ENCODE results near the gene FBXL16. TPM values are rescaled to one million over a fixed set of nuclear protein-coding genes. Genes with fewer than 3 reads are reported as not detected.

FBXL16 gene
- polyA plus RNA-seq, 3 donors: 0.96 to 1.8 (median 1.1) TPM

GRCh38 chr16:711548-712320 is 6.1 kb upstream of the FBXL16 start:
- no peak for DNase-seq (ENCODE audit: low read depth in 3 of 3, low spot score in 2 of 3)

DNA sequence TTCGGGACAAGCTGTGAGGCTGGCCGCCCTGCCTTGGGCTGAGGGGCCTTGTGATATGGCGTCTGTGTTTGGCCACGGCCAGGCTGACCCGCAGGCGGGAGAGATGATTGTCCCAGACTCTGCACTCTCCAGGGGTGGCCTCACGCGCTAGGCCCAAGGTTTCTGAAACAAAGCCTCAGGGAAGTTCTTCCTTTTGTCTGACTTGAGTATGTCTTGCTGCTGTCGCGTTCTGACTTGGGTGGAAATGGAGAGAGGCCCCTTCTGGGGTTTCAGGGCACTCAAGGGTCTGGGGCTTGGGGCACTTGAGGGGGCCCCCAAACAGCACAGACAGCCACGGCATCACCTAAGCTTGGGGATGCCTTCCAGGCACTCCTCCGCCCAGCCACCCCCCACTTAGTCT is 5.5 kb upstream of the FBXL16 start:
- DNase-seq (ENCODE audit: low read depth in 3 of 3, low spot score in 2 of 3): no peak

GRCh38 chr16:710500-711075 is 5.0 kb upstream of the FBXL16 start:
- DNase-seq (ENCODE audit: low read depth in 3 of 3, low spot score in 2 of 3): no peak

DNA sequence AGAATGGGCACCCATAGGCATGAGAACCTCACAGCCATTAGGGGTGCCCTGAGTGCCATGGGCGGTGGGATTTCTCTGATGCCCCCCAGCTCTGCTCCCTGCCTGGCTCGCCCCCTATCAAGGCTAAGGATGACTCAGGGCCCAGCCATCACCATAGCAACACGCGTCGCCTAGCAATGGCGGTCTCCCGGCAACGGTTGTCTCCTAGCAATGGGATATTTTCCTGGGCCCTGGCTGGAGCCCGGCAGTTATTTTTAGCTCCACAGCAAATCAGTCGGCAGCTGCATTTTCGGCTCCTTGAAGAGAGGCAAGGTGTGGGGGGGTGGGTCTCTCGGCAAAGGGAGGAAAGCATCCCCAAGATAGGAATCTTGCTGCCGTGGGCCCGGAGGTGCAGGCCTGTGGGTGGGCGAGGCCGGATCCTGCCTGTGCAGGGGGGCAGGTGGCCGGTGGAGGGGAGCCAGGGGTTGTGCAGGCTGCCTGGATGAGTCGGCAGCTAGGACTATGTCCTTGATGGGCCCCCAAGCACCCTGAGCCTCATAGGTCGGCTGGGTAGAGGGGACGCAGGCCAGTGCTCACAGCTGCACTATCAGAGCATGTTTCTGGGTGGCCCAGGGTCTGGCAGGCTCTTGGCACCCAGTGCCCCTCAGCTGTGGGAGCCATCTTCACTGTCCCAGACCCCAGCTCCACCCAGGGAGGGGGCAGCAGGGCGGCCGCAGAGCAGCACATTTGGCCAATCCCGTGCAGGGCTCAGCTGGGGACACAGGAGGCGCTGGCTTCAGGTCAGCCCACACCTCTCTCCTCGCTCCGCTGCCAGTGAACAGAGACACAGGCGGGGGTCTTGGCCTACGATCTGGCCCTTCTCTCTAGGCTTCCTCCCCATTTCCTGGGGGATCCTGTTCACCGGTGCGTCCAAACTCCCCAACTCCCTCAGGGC is 4.2 kb upstream of the FBXL16 start:
- no peak for DNase-seq (ENCODE audit: low read depth in 3 of 3, low spot score in 2 of 3)

DNA sequence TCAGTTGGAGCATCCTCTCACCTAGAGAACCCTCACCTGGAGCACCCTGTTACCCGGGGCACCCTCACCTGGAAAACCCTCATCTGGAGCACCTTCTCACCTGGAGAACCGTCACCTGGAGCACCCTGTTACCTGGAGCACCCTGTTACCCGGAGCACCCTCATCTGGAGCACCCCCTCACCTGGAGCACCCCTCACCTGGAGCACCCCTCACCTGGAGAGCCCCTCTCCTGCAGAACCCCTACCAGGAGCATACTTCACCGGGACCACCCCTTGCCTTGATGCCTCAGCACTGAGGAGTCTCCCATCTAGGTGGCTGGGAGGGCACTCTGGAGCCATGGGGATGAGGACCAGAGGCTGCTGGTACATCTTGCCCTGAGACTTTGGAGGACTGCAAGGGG is 3.4 kb upstream of the FBXL16 start:
- no peak for DNase-seq (ENCODE audit: low read depth in 3 of 3, low spot score in 2 of 3)

DNA sequence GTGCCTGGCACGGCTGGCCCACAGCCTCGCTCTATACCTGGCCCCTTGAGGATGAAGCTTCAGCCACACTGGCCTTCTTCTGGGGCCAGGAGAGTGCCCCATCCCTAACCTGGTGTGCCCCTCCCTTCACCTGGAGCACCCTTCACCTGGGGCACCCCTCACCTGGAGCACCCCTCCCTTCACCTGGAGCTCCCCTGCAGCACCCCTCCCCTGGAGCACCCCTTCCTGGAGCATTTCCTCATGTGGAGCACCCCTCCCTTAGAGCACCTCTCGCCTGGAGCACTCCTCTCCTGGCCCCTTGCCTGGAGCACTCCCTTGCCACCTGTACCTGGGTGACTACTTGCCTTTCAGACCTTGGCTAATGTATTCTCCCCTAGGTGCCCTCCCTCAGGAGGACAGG is 2.4 kb upstream of the FBXL16 start:
- DNase-seq (ENCODE audit: low read depth in 3 of 3, low spot score in 2 of 3): no peak

- no peak for DNase-seq (ENCODE audit: low read depth in 3 of 3, low spot score in 2 of 3)
Observed at GRCh38 chr16:707062-707538, 1.5 kb upstream of the FBXL16 start.

DNA sequence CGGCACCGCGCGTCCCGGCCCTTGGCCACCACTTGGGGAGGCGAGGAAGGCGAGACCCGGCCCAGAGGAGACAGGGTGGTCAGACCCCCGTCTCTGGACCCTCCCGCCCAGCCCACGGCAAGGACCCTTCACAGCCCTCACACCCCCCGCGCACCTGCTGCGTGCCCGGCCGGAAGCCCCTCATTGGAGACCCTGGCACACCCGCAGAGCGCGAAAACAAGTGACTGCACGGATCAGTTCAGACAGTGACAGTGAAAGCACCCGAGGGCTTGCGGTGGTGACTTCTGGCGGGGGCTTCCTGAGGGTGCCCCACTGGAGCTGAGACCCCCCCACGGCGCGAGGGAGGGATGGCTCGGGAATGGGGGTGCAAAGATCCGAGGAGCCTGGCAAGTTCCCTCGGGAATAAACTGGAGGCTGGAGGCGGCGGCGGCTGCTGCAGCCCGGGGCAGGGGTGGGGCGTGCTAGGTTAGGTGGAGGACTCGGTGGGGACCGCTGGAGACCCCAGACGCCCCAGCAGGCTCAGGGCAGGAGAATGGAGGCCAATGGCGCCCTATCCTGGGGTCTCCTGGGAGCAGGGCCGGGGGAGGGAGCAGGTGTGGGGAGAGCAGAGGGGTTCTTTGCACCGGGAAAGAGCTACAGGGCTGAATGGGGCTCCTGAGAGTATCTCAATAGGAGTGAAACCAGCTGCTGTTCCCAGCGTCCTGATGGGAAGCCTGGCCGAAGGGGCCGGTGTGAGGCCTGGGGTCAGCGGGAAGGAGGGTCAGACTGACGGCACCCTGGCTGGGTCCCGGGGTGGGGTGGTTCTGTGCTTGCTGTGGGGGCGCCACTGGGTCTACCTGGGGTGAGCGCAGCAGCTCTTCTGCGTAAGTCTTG is 824 bp upstream of the FBXL16 start:
- DNase-seq (ENCODE audit: low read depth in 3 of 3, low spot score in 2 of 3): no peak

DNA sequence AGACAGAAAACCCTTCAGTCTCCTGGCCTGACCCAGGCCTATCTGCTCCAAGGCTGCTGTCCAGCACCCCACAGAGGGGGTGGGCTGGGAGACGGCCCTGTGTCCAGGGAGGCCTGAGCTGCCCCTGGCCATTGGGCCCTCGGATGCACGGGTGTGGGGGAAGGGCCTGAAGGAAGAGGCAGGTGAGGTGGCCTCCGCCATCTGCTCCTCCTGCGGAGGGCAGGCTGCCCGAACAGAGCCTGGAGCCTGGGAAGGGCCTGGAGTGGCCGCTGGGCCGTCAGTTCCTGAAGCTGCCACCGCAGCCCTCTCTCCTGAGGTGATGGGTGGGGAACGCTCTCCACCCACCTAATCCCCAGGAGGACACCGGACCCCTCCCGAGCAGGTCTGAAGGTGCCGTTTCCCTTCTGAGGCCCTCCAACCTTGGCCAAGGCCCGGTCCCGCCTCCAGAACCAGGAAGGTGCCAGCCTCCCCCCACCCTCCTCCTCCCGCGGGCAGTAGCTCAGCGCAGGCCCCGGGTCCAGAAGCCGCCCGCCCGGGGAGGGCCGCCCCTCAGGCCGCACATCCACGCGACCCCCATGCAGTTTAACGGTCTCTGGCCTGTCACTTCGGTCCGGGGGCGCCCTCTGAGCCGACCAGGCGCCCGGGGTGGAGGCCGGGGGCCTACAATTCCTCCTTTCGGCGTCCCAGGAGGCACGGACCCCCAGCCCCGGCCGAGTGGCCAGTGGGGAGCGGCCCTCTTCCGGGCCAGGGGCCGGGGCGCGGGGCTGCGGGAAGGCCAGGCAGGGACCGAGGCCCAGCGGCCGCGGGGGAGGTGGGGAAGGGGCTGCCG is 835 bp downstream of the FBXL16 start:
- DNase-seq (ENCODE audit: low read depth in 3 of 3, low spot score in 2 of 3): no peak

GRCh38 chr16:704047-704446 is 1.6 kb downstream of the FBXL16 start:
- DNase-seq (ENCODE audit: low read depth in 3 of 3, low spot score in 2 of 3): no peak

- DNase-seq (ENCODE audit: low read depth in 3 of 3, low spot score in 2 of 3): no peak
Observed at GRCh38 chr16:703406-703805, 2.2 kb downstream of the FBXL16 start.

DNA sequence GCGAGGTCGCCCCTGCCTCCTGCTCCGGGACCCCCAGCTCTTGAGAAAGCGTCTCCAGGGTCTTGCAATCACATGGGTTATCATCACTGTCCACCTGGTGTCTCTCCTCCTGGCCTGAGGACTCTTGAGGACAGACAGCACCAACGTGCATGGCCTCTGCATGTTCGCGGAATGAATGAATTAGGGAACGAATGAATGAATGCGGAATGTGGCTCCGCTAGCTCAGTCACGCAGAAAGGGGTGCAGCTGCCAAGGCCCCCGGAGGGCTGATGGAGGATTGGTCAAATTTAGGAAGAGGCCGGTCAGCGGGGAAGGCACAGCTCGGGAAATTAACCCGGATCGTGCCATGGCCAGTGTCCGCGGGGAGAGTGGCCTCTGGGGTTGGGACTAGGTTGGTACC is 3.3 kb downstream of the FBXL16 start:
- DNase-seq (ENCODE audit: low read depth in 3 of 3, low spot score in 2 of 3): no peak

GRCh38 chr16:700684-701584 is 4.7 kb downstream of the FBXL16 start:
- no peak for DNase-seq (ENCODE audit: low read depth in 3 of 3, low spot score in 2 of 3)

DNA sequence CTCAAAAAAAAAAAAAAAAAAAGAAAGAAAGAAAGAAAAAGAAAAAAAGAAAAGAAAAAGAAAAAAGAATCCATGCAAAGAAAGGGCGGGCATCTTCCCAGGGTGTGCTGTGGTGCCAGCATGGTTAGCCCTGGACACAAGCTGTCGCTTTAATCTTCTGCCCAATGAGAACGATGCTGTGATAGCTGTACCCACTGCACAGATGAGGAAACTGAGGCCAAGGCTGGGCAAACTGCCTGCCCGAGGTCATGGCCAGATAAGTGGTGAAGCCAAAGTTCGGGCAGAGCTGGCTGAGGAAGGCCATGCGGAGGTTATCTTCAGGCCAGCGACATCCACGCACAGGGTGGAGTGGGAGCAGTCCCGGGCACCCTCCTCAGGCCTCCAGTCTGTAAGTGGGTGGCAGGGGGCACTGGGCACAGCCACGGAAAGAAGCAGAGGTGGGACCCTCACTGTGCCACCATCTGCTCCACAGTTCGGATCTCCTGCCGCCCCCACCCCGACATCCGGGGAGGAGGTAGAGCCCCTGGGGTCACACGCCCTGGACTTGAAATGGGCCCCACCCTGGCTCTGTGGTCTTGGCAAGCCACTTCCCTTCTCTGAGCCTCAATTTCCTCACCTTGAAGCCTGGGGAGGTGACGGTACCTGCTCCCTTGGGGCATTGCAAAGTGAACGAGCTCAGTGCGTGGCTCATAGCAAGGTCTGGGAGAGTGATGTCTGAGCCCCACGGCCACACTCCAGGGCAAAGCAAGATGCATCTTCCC is 6.5 kb downstream of the FBXL16 start:
- no peak for DNase-seq (ENCODE audit: low read depth in 3 of 3, low spot score in 2 of 3)

DNA sequence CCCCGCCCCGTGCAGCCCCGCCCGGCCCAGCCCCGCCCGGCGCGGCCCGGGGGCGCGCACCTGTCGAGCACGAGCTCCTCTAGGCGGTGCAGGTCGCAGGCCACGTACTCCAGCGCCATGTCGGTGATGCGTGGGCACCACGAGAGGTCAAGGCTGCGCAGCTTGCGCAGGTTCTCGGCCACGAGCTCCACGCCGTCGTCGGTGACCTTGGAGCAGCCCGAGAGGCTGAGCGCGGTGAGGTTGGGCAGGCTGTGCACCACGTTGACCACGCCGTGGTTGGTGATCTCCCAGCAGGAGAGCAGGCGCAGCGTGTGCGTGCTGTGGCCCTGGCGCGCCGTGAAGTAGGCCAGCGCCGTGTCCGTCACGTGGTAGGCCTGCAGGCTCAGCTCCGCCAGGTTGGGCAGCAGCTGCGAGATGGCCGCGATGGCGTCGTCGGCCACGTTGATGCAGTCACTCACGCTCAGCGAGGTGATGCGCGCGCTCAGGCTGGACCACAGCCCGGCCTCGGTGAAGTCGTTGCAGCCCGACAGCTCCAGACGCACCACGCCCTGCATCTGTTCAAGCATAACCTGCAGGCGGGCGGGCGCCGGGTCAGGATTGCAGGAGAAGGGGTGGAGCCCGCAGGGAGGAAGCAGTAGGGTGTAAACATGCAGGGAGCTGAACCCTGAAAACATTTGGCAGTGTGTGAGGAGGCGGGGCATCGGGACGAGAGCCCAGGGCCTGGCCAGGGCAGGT is 10.1 kb downstream of the FBXL16 start:
- no peak for DNase-seq (ENCODE audit: low read depth in 3 of 3, low spot score in 2 of 3)

- no peak for DNase-seq (ENCODE audit: low read depth in 3 of 3, low spot score in 2 of 3)
Observed at GRCh38 chr16:694863-695354, 10.7 kb downstream of the FBXL16 start.
